Suprapubic skin (tissue), 3 donors: ENCODE measurements around the gene DBT.

Experiments
- EP300 ChIP-seq: sonication (generic); formaldehyde crosslinking; IDR thresholded peaks from one replicate; pipeline ENCODE4 v1.6.1; 2017; ENCODE audit warnings: antibody characterized with exemption
- TF ChIP-seq, protein P1 (sequence below), 2 donors: fragments of 200-600 bp in 1 of 2; fragments of 450-650 bp in 1 of 2; sonication (generic) in 1 of 2; IDR thresholded peaks; one replicate each; pipeline ENCODE4 v1.5.1; 2016 to 2019; ENCODE audit warnings: antibody characterized with exemption in 2 of 2, mild to moderate bottlenecking in 1 of 2, moderate library complexity in 1 of 2

DNA sequence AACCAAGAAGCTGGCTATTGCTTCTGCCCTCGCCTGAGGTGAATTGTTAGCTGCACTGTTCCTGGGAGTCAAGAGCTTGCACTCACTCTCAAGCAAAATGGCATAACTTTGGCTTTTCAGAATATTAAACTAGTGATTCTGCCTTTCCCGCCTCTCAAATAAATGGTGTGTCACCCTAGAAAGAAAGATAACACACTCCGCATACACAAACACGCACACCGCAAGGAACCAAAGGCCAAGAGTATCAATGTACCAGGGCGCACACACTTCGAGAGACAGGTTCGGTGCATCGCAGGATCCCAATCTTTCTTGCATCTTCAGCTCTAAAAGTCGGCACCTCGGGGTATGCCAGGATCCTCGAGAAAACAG is 15.9 kb upstream of the DBT start:
- TF ChIP-seq, protein P1, sequence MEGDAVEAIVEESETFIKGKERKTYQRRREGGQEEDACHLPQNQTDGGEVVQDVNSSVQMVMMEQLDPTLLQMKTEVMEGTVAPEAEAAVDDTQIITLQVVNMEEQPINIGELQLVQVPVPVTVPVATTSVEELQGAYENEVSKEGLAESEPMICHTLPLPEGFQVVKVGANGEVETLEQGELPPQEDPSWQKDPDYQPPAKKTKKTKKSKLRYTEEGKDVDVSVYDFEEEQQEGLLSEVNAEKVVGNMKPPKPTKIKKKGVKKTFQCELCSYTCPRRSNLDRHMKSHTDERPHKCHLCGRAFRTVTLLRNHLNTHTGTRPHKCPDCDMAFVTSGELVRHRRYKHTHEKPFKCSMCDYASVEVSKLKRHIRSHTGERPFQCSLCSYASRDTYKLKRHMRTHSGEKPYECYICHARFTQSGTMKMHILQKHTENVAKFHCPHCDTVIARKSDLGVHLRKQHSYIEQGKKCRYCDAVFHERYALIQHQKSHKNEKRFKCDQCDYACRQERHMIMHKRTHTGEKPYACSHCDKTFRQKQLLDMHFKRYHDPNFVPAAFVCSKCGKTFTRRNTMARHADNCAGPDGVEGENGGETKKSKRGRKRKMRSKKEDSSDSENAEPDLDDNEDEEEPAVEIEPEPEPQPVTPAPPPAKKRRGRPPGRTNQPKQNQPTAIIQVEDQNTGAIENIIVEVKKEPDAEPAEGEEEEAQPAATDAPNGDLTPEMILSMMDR (IDR thresholded peaks at IDR 0.05), result no peak
- no peak for TF ChIP-seq EP300
